GM23248 (cell line): Measurements from ENCODE around the gene VAMP4.

ENCODE experiments used
- EZH2 ChIP-seq: fragments of 200-600 bp; sonication (generic); IDR thresholded peaks from 2 replicates; pipeline ENCODE4 v1.6.1; 2018; ENCODE audit warnings: antibody characterized with exemption, mild to moderate bottlenecking; ENCODE audit not compliant: insufficient read depth, poor library complexity, severe bottlenecking
- EZH2phosphoT487 ChIP-seq: fragments of 200-600 bp; sonication (generic); IDR thresholded peaks from 2 replicates; pipeline ENCODE4 v1.6.1; 2018; ENCODE audit warnings: antibody characterized with exemption, moderate library complexity, mild to moderate bottlenecking, low read depth; ENCODE audit not compliant: insufficient read depth

GRCh38 chr1:171754353-171754705 is 12.5 kb upstream of the VAMP4 start:
- TF ChIP-seq EZH2: no peak
- no peak for TF ChIP-seq EZH2phosphoT487
